ENCODE results near the gene MYBPHL.

Gene MYBPHL

DNA sequence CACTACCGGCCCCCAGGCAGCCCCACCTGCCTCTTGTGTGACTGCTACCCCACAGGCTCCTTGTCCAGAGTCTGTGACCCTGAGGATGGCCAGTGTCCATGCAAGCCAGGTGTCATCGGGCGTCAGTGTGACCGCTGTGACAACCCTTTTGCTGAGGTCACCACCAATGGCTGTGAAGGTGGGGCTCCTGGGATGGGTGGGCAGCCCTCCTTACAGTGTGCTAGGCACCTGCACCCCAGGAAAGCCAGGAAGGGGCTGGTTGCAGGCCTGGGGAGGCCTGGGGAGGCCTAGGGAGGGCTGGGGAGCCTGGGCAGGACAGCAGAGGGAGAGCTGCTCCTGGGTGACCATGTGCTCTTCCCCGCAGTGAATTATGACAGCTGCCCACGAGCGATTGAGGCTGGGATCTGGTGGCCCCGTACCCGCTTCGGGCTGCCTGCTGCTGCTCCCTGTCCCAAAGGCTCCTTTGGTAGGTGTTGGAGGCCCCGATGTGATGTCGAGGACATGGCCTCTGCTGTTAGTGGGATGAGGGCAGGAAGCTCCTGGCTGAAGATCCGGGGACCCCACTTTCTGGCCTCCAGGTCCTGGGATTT lies 41.0 kb downstream of the MYBPHL start:
- no peak for DNase-seq (ENCODE audit: low read depth)
- TF ChIP-seq, protein P1, sequence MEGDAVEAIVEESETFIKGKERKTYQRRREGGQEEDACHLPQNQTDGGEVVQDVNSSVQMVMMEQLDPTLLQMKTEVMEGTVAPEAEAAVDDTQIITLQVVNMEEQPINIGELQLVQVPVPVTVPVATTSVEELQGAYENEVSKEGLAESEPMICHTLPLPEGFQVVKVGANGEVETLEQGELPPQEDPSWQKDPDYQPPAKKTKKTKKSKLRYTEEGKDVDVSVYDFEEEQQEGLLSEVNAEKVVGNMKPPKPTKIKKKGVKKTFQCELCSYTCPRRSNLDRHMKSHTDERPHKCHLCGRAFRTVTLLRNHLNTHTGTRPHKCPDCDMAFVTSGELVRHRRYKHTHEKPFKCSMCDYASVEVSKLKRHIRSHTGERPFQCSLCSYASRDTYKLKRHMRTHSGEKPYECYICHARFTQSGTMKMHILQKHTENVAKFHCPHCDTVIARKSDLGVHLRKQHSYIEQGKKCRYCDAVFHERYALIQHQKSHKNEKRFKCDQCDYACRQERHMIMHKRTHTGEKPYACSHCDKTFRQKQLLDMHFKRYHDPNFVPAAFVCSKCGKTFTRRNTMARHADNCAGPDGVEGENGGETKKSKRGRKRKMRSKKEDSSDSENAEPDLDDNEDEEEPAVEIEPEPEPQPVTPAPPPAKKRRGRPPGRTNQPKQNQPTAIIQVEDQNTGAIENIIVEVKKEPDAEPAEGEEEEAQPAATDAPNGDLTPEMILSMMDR (IDR thresholded peaks at IDR 0.05; ENCODE audit: control insufficient read depth, extremely low read depth, insufficient read depth), result no peak
- no peak overlapping the region for H3K4me3 ChIP-seq (ENCODE audit: low read depth, low read length)

DNA sequence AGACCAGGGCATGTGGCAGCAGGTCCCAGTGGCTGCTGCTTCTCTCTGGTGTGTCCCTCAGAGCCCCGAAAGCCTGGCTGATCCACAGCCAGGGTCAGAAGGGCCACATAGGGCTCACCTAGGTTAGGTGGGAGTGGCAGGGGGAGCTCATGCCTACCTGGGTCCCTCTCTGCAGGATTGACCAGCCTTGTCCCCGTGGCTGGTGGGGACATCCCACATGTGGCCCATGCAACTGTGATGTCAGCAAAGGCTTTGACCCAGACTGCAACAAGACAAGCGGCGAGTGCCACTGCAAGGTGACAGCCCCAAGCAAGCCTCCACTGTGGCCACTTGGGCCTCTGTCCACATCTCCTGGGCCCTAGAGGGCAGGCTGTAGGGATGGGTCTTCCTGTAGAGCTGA lies 41.8 kb downstream of the MYBPHL start:
- TF ChIP-seq, protein P1 (IDR thresholded peaks at IDR 0.05; ENCODE audit: control insufficient read depth, extremely low read depth, insufficient read depth), result no peak
- H3K4me3 ChIP-seq (ENCODE audit: low read depth, low read length), result no peak overlapping the region
- DNase-seq (ENCODE audit: low read depth), result no peak

DNA sequence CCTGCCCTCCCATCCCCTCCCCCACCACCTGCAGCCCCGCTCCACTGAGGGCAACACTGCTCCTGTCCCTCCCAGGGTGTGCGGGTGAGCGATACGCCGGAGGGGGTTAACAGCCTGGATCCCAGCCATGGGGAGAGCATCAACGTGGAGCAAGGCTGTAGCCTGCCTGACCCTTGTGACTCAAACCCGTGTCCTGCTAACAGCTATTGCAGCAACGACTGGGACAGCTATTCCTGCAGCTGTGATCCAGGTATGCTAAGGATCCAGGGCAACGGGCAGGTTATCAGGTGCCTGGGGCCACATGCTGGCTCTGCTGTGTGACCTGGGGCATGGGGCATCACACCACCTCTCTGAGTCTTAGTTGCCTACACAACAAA lies 42.4 kb downstream of the MYBPHL start:
- TF ChIP-seq, protein P1 (IDR thresholded peaks at IDR 0.05; ENCODE audit: control insufficient read depth, extremely low read depth, insufficient read depth), result no peak
- DNase-seq (ENCODE audit: low read depth), result no peak
- no peak overlapping the region for H3K4me3 ChIP-seq (ENCODE audit: low read depth, low read length)

DNA sequence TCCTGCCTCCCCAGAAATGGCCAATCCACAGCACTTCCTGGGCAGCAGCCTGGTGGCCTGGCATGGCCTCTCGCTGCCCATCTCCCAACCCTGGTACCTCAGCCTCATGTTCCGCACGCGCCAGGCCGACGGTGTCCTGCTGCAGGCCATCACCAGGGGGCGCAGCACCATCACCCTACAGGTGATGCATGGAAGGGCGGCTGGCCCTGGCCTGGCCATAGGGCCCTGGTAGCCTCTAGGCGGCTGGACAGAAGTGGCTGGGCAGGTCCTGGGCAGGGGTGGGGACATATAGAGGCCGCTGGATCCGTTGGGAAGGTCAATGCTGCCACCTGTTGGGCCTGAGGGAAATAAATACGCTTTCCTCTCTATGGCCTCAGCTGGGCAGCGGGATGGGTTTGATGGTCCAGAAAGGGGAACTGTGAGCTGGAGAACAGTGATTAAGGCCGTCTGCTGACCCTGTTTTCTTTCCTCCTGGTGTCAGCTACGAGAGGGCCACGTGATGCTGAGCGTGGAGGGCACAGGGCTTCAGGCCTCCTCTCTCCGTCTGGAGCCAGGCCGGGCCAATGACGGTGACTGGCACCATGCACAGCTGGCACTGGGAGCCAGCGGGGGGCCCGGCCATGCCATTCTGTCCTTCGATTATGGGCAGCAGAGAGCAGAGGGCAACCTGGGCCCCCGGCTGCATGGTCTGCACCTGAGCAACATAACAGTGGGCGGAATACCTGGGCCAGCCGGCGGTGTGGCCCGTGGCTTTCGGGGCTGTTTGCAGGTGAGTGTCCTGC lies 43.0 kb downstream of the MYBPHL start:
- no peak overlapping the region for H3K4me3 ChIP-seq (ENCODE audit: low read depth, low read length)
- peak; percentile 97 for DNase-seq (ENCODE audit: low read depth)
- TF ChIP-seq, protein P1 (IDR thresholded peaks at IDR 0.05; ENCODE audit: control insufficient read depth, extremely low read depth, insufficient read depth), result peak; percentile 98

DNA sequence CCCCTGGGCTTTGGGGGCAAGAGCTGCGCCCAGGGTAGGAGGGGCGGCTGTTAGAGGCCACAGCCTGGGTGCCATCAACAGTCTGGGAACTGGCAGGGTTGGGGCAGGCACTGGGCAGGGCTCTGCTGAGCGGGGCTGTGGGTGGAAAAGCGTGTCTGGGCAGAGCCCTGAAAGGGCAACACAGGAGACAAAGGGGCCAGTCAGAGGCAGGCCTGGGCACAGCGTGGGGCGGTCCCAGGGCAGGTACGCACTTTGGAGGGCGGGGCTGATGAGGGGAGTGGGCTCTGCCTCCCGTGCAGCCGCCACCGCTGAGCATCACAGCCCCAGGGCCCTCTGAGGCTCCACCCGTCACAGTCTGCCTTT lies 43.6 kb downstream of the MYBPHL start:
- no peak overlapping the region for H3K4me3 ChIP-seq (ENCODE audit: low read depth, low read length)
- TF ChIP-seq, protein P1 (IDR thresholded peaks at IDR 0.05; ENCODE audit: control insufficient read depth, extremely low read depth, insufficient read depth), result no peak
- no peak for DNase-seq (ENCODE audit: low read depth)

DNA sequence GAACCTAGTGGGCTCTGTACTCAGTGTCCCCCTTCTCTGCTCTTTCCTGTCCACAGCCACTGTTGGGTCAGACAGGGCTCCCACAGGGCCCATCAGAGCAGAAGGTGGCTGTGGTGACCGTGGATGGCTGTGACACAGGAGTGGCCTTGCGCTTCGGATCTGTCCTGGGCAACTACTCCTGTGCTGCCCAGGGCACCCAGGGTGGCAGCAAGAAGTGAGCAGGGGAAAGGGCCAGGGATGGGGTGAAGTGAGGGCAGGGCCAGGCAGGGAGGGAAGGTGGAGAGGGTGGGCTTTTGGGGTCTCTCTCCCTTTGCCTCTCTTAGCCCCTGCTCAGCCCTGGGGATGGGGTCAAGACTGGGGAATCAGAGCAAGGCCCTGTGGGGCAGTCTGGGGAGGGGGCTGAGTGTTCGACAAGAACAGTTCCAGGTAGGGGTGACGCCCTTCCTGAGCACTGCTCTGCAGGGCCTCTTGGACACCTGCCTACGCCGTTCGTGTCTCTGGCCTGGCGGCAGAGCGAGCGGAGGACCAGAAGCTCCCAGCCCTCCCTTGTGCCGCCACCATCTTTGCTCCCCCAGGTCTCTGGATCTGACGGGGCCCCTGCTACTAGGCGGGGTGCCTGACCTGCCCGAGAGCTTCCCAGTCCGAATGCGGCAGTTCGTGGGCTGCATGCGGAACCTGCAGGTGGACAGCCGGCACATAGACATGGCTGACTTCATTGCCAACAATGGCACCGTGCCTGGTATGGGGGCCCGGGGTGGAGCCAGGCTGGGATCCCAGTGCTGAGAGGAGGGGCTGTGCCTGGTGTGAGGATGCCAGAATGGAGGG lies 44.4 kb downstream of the MYBPHL start:
- no peak for DNase-seq (ENCODE audit: low read depth)
- H3K4me3 ChIP-seq (ENCODE audit: low read depth, low read length), result no peak overlapping the region
- TF ChIP-seq, protein P1 (IDR thresholded peaks at IDR 0.05; ENCODE audit: control insufficient read depth, extremely low read depth, insufficient read depth), result no peak

All from LNCaP clone FGC (cell line).